Small intestine (tissue), 7 donors: ENCODE results near the gene KCNK5. TPM values are rescaled to one million over a fixed set of nuclear protein-coding genes. Genes with fewer than 3 reads are reported as not detected.

Experiments used
- DNase-seq, 2 donors: peaks; one replicate each; pipeline versions ENCODE4 v3.0.0 to v3.0.0-alpha.2; 2013
- FAIRE-seq: peaks from 2 replicates; lab custom pipeline; 2012; peaks lifted over from hg19 to GRCh38; lab: Jason Lieb, UNC
- H3K27ac ChIP-seq, 3 donors: one replicate each; pipeline ENCODE4 v1.5.1; 2013; ENCODE audit warnings: low read length in 2 of 3, mild to moderate bottlenecking in 2 of 3, control low read depth in 1 of 3, inconsistent platforms in 1 of 3, low read depth in 1 of 3, moderate library complexity in 1 of 3
- H3K27me3 ChIP-seq, 3 donors: one replicate each; pipeline ENCODE4 v1.6.1; 2013; ENCODE audit warnings: low read length in 3 of 3, inconsistent platforms in 1 of 3; ENCODE audit not compliant: control insufficient read depth in 3 of 3, insufficient read depth in 3 of 3
- H3K36me3 ChIP-seq, 3 donors: one replicate each; pipeline ENCODE4 v1.6.1; 2013; ENCODE audit warnings: low read length in 3 of 3, inconsistent platforms in 1 of 3, low read depth in 1 of 3, mild to moderate bottlenecking in 1 of 3, moderate library complexity in 1 of 3; ENCODE audit not compliant: control insufficient read depth in 3 of 3, insufficient read depth in 2 of 3
- H3K4me1 ChIP-seq, 3 donors: one replicate each; pipeline ENCODE4 v1.6.1; 2013; ENCODE audit warnings: low read length in 2 of 3, inconsistent platforms in 1 of 3, low read depth in 1 of 3, mild to moderate bottlenecking in 1 of 3, moderate library complexity in 1 of 3; ENCODE audit not compliant: control insufficient read depth in 3 of 3, insufficient read depth in 2 of 3
- H3K4me3 ChIP-seq, 3 donors: one replicate each; pipeline ENCODE4 v1.5.1; 2013; ENCODE audit warnings: low read length in 3 of 3, control low read depth in 1 of 3, inconsistent platforms in 1 of 3, low read depth in 1 of 3, mild to moderate bottlenecking in 1 of 3, moderate library complexity in 1 of 3
- H3K9me3 ChIP-seq, 2 donors: one replicate each; pipeline ENCODE4 v1.6.1; 2013; ENCODE audit warnings: low read depth in 1 of 2, low read length in 1 of 2; ENCODE audit not compliant: control insufficient read depth in 2 of 2, insufficient read depth in 1 of 2
- WGBS, 3 donors: extraction: QIAGEN DNeasy Blood & Tissue Kit; methylation state at CpG; one replicate each; pipeline ENCODE4 v1.1.7; 2013; 5-methylcytosine and 5-hydroxymethylcytosine counted together
- polyA plus RNA-seq, 4 donors: library from polyadenylated mRNA; stranded (reverse) in 3 of 4; unstranded in 1 of 4; fragments of 200-250 nt in 3 of 4; fragments of 120-200 nt in 1 of 4; gene quantifications; one replicate each; pipeline versions ENCODE4 v1.2.1 to v1.2.3, GENCODE V29; 2013
- donor health status: healthy with polysubstance abuse.
- donor health status: control.
- donor health status: control.
- donor health status: Bipolar disorder and iron deficiency.
- donor health status: healthy.

KCNK5 gene
- polyA plus RNA-seq, 4 donors, result 29.9 to 44.1 (median 41.3) TPM

GRCh38 chr6:39189915-39190544, 39.2 kb downstream of the KCNK5 start:
- Histone ChIP-seq H3K27me3 (no peaks in the 10 kb centered on the region), H3K36me3 (peaks cover 4 to 82% (median 18%) of the 10 kb centered on the region in 3 donors), H3K4me3 (no peak overlapping the region), H3K9me3 (no peaks in the 10 kb centered on the region), H3K27ac (peak overlapping the region in 2 of 3 donors; percentile 38 to 99), H3K4me1 (peaks cover 0 to 83% (median 14%) of the 10 kb centered on the region in 3 donors)
- FAIRE-seq, result no peak
- 52 to 71% (median 60%) methylated on average over 15 of the region's 15 CpGs for WGBS, 3 donors
- DNase-seq, result peak; percentile 67 to 76

GRCh38 chr6:39189131-39189530, 40.1 kb downstream of the KCNK5 start:
- Histone ChIP-seq H3K27ac (peak overlapping the region; percentile 17 to 99 (median 91)), H3K27me3 (no peaks in the 10 kb centered on the region)
- WGBS, 3 donors, result 74 to 81% (median 79%) methylated on average over 8 of the region's 8 CpGs

GRCh38 chr6:39188571-39188970, 40.7 kb downstream of the KCNK5 start:
- 31 to 47% (median 32%) methylated on average over 7 of the region's 7 CpGs for WGBS, 3 donors
- Histone ChIP-seq H3K27ac (peak overlapping the region; percentile 59 to 99 (median 91)), H3K4me1 (peaks cover 0 to 82% (median 14%) of the 10 kb centered on the region in 3 donors), H3K4me3 (no peak overlapping the region), H3K9me3 (no peaks in the 10 kb centered on the region), H3K27me3 (no peaks in the 10 kb centered on the region), H3K36me3 (peaks cover 0 to 72% (median 12%) of the 10 kb centered on the region in 3 donors)
- FAIRE-seq, result no peak
- peak; percentile 55 to 85 for DNase-seq

More at GRCh38 chr6:39189131-39189530, 40.1 kb downstream of the KCNK5 start:
- Histone ChIP-seq H3K36me3 (peaks cover 0 to 73% (median 15%) of the 10 kb centered on the region in 3 donors), H3K4me1 (peaks cover 0 to 87% (median 11%) of the 10 kb centered on the region in 3 donors), H3K4me3 (no peak overlapping the region), H3K9me3 (no peaks in the 10 kb centered on the region)
- DNase-seq, result no peak
- FAIRE-seq, result no peak

- WGBS, 3 donors, result 61 to 71% (median 68%) methylated on average over 4 of the region's 4 CpGs
- H3K9me3 ChIP-seq, result no peaks in the 10 kb centered on the region
- H3K27me3 ChIP-seq, result no peaks in the 10 kb centered on the region
- H3K36me3 ChIP-seq, result peaks cover 0 to 69% (median 12%) of the 10 kb centered on the region in 3 donors
- H3K4me1 ChIP-seq, result peaks cover 0 to 81% (median 14%) of the 10 kb centered on the region in 3 donors
- FAIRE-seq (no peak), DNase-seq (no peak)
- H3K27ac ChIP-seq, result peak overlapping the region; percentile 59 to 99 (median 91)
- H3K4me3 ChIP-seq, result no peak overlapping the region
Measured at GRCh38 chr6:39188098-39188450, 41.2 kb downstream of the KCNK5 start.

- Histone ChIP-seq H3K27me3 (no peaks in the 10 kb centered on the region), H3K4me3 (no peak overlapping the region), H3K9me3 (no peaks in the 10 kb centered on the region), H3K36me3 (peaks cover 0 to 48% (median 0%) of the 10 kb centered on the region in 3 donors), H3K27ac (peak overlapping the region; percentile 91 to 99 (median 96)), H3K4me1 (peaks cover 0 to 75% (median 9%) of the 10 kb centered on the region in 3 donors)
- no peak for FAIRE-seq
- WGBS, 3 donors, result 20 to 61% (median 58%) methylated on average over 5 of the region's 5 CpGs
- peak; percentile 90 to 98 for DNase-seq
Measured at GRCh38 chr6:39184906-39185580, 44.2 kb downstream of the KCNK5 start.

- peaks cover 0 to 28% (median 0%) of the 10 kb centered on the region in 3 donors for H3K36me3 ChIP-seq
Measured at GRCh38 chr6:39182604-39183003, 46.7 kb downstream of the KCNK5 start.

GRCh38 chr6:39181826-39182225, 47.4 kb downstream of the KCNK5 start:
- WGBS, 3 donors, result 79 to 89% (median 83%) methylated on average over 4 of the region's 4 CpGs
- no peak for DNase-seq

More at GRCh38 chr6:39182604-39183003, 46.7 kb downstream of the KCNK5 start:
- Histone ChIP-seq H3K4me3 (no peak overlapping the region), H3K27me3 (no peaks in the 10 kb centered on the region), H3K4me1 (peaks cover 3 to 65% (median 9%) of the 10 kb centered on the region in 3 donors), H3K9me3 (peaks cover 0 to 6% of the 10 kb centered on the region in 2 donors), H3K27ac (peak overlapping the region in 1 of 3 donors; percentile 1)
- FAIRE-seq (no peak), DNase-seq (no peak)
- 28 to 73% (median 47%) methylated on average over 3 of the region's 3 CpGs for WGBS, 3 donors

GRCh38 chr6:39181333-39181732, 47.9 kb downstream of the KCNK5 start:
- FAIRE-seq, result no peak
- H3K36me3 ChIP-seq, result peaks cover 0 to 20% (median 0%) of the 10 kb centered on the region in 3 donors
- peaks cover 0 to 13% of the 10 kb centered on the region in 2 donors for H3K9me3 ChIP-seq
- H3K4me3 ChIP-seq, result no peak overlapping the region
- H3K27me3 ChIP-seq, result no peaks in the 10 kb centered on the region
- H3K27ac ChIP-seq, result peak overlapping the region in 1 of 3 donors; percentile 22
- WGBS, 3 donors, result 81 to 89% (median 88%) methylated on average over 6 of the region's 6 CpGs
- no peak for DNase-seq
- H3K4me1 ChIP-seq, result peaks cover 3 to 53% (median 9%) of the 10 kb centered on the region in 3 donors

More at GRCh38 chr6:39181826-39182225, 47.4 kb downstream of the KCNK5 start:
- no peak for FAIRE-seq
- Histone ChIP-seq H3K4me1 (peaks cover 3 to 58% (median 9%) of the 10 kb centered on the region in 3 donors), H3K9me3 (peaks cover 0 to 12% of the 10 kb centered on the region in 2 donors), H3K4me3 (no peak overlapping the region), H3K27me3 (no peaks in the 10 kb centered on the region), H3K27ac (peak overlapping the region in 1 of 3 donors; percentile 22), H3K36me3 (peaks cover 0 to 24% (median 0%) of the 10 kb centered on the region in 3 donors)
